Transverse colon (tissue), 4 donors: ENCODE measurements around the gene NR3C2.

Experiments
- POLR2A ChIP-seq: fragments of 450-650 bp; IDR thresholded peaks from one replicate; pipeline ENCODE4 v1.6.1; 2016; ENCODE audit warnings: antibody characterized with exemption, mild to moderate bottlenecking, moderate library complexity
- POLR2AphosphoS5 ChIP-seq, 3 donors: sonication (generic); formaldehyde crosslinking; IDR thresholded peaks; one replicate each; pipeline ENCODE4 v1.6.1; 2016; ENCODE audit warnings: antibody characterized with exemption in 3 of 3
- TF ChIP-seq, protein P1 (sequence below), 5 experiments: fragments of 200-600 bp in 3 of 5; fragments of 450-650 bp in 2 of 5; sonication (generic) in 3 of 5; IDR thresholded peaks; 1 replicate in 2 of 5; 2 replicates in 3 of 5; pipeline ENCODE4 v1.5.1; 2016 to 2017; ENCODE audit warnings: antibody characterized with exemption in 5 of 5, inconsistent platforms in 3 of 5, mild to moderate bottlenecking in 2 of 5, moderate library complexity in 1 of 5

DNA sequence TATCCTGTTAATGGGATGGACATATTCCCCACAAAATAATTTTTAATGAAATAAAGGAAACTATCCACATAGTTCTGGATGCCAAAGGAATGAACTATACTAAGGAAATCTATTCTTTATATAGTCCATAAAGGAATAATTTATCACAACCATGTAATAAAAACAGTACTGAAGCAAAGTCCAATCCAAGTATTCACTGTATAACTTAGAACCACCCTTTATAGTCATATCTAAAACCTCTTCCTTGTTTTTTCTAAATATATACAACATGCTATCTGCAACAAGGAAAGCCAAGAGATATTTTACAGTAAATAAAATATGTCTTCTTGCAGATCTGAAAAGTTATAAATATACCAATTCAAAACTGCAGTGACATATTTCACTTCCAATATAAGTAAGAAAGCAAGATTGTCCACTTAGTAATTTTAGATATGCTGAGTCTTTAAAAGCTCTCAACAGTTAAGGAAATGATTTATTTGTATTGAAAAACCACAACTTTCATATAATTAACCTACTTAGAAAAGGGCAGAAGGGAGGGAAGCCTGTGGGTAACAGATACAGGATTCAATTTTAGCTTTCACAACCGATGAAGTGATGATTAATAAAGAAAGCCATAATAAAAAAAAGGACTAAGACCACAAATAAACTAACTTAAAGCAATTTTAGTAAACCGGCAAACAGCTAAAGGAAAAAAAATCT is 8.0 kb downstream of the NR3C2 start:
- TF ChIP-seq POLR2A (no peak), POLR2AphosphoS5 (IDR thresholded peaks at IDR 0.05) (peak in 2 of 3 donors; percentile 42 to 49)
- TF ChIP-seq, protein P1, sequence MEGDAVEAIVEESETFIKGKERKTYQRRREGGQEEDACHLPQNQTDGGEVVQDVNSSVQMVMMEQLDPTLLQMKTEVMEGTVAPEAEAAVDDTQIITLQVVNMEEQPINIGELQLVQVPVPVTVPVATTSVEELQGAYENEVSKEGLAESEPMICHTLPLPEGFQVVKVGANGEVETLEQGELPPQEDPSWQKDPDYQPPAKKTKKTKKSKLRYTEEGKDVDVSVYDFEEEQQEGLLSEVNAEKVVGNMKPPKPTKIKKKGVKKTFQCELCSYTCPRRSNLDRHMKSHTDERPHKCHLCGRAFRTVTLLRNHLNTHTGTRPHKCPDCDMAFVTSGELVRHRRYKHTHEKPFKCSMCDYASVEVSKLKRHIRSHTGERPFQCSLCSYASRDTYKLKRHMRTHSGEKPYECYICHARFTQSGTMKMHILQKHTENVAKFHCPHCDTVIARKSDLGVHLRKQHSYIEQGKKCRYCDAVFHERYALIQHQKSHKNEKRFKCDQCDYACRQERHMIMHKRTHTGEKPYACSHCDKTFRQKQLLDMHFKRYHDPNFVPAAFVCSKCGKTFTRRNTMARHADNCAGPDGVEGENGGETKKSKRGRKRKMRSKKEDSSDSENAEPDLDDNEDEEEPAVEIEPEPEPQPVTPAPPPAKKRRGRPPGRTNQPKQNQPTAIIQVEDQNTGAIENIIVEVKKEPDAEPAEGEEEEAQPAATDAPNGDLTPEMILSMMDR (IDR thresholded peaks at IDR 0.05) = no peak
